Ovary (tissue), 9 donors: Measurements from ENCODE around the gene ILDR2. TPM values are rescaled to one million over a fixed set of nuclear protein-coding genes. Genes with fewer than 3 reads are reported as not detected.
A peak's percentile ranks its signal among the peaks of the same experiment; 100 is the strongest.

Experiments
- DNase-seq, 5 donors: peaks; one replicate each; pipeline ENCODE4 v3.0.0-alpha.2; 2019 to 2020
- H3K27ac ChIP-seq, 2 donors: fragments of 200-600 bp; one replicate each; pipeline versions ENCODE4 v1.5.1 to v1.8.0; 2019 to 2022
- H3K27me3 ChIP-seq: fragments of 200-600 bp; one replicate; pipeline ENCODE4 v1.8.0; 2022
- H3K36me3 ChIP-seq: fragments of 200-600 bp; sonication (generic); one replicate; pipeline ENCODE4 v1.5.1; 2019
- H3K4me1 ChIP-seq: one replicate; pipeline ENCODE4 v1.8.1; 2013; ENCODE audit warnings: mild to moderate bottlenecking, moderate library complexity; ENCODE audit not compliant: insufficient read depth
- H3K4me3 ChIP-seq: fragments of 200-600 bp; sonication (generic); one replicate; pipeline ENCODE4 v1.5.1; 2017
- H3K9me3 ChIP-seq, 2 donors: fragments of 200-600 bp in 1 of 2; sonication (generic) in 1 of 2; one replicate each; pipeline versions ENCODE4 v1.5.1 to v1.8.1; 2013 to 2019; ENCODE audit warnings: mild to moderate bottlenecking in 1 of 2, moderate library complexity in 1 of 2
- EP300 ChIP-seq: sonication (generic); formaldehyde crosslinking; IDR thresholded peaks from one replicate; pipeline ENCODE4 v1.6.1; 2017; ENCODE audit warnings: antibody characterized with exemption
- POLR2A ChIP-seq: fragments of 450-650 bp; IDR thresholded peaks from one replicate; pipeline ENCODE4 v1.6.1; 2017; ENCODE audit warnings: antibody characterized with exemption, mild to moderate bottlenecking, moderate library complexity
- WGBS, 3 donors: extraction: QIAGEN DNeasy Blood & Tissue Kit in 1 of 3; methylation state at CpG; one replicate each; pipeline versions ENCODE4 v1.1.5 to v1.1.7; 2013 to 2017; 5-methylcytosine and 5-hydroxymethylcytosine counted together
- intact Hi-C, 4 donors: fragments of 100-400 bp; cut with DNase I; formaldehyde crosslinking; loops; one replicate each; pipeline versions ENCODE4 v1.11.0 to v1.15.1; 2022 to 2023
- polyA plus RNA-seq, 2 donors: library from polyadenylated mRNA; stranded (reverse); fragments of 200-250 nt in 1 of 2; fragments of 350-450 nt in 1 of 2; fragmentation: Illumina TruSeq in 1 of 2; extraction: RNeasy Lipid Tissue Mini Kit (QIAGEN cat#74804) in 1 of 2; gene quantifications; one replicate each; pipeline ENCODE4 v1.2.3, GENCODE V29; 2013 to 2014
- total RNA-seq, 7 donors: library from RNA; depleted of rRNA in 2 of 7; stranded (reverse); fragments of >200 nt in 2 of 7; fragmentation: NEBNext Ultra II Directional in 3 of 7; extraction: Animal tissue kit (Norgen Biotek cat#: 25700) in 3 of 7; gene quantifications; one replicate each; pipeline versions ENCODE4 v1.1.0 to v1.2.4, GENCODE V29; 2016 to 2023
- TF ChIP-seq, protein P1 (sequence below), 3 donors: fragments of 450-650 bp in 2 of 3; fragments of 200-600 bp in 1 of 3; IDR thresholded peaks; one replicate each; pipeline versions ENCODE4 v1.5.1 to v1.8.0; 2016 to 2022; ENCODE audit warnings: antibody characterized with exemption in 3 of 3, mild to moderate bottlenecking in 1 of 3
- donor health status: DM: no; HTN: no; CAD: no; lungs with moderate emphysema.
- donor health status: DM: no; HTN: no; CAD: no.
- donor health status: Bipolar disorder and iron deficiency.
- donor health status: DM: yes; HTN: yes; CAD: no.
- donor health status: DM: no; HTN: no; CAD: no.
- donor health status: DM: yes; HTN: yes; CAD: no.

The ILDR2 gene
- total and polyA plus RNA-seq, 9 donors: 0.15 to 13.0 (median 0.45) TPM

DNA sequence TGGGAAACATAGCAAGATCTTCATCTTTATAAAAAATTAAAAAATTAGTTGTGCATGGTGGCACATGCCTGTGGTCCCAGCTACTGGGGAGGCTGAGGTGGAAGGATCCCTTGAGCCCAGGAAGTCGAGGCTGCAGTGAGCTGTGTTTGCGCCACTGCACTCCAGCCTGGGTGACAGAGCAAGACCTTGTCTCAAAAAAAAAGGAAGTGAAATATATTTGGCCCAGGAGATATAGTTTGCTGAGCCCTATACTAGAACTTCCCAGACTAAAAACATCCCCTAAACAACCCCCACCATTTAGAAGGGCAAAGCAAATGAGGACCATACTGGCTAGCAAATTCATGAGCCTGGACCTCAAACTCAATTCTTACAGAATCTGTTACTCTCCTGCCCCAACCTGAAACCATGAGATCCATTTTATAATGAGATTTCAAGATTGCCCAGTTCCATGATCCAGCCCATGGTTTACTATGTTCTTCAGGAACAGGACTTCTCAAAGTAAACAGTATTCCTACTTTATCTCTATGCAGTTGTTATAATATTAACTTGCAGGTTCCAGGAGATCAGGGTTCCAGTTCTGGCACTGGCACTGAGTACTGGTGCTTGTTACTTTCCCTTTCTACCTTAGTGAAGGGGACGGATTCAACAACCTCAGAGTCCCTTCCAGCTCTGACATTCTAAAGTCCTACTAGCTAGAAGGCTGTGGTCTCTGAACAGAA is 50.4 kb downstream of the ILDR2 start:
- Histone ChIP-seq H3K4me3 (no peak overlapping the region), H3K36me3 (no peaks in the 10 kb centered on the region), H3K27me3 (no peaks in the 10 kb centered on the region), H3K9me3 (no peaks in the 10 kb centered on the region), H3K27ac (no peak overlapping the region), H3K4me1 (peaks cover 2% of the 10 kb centered on the region)
- DNase-seq: no peak
- intact Hi-C loops: no loop called here
- TF ChIP-seq, protein P1, sequence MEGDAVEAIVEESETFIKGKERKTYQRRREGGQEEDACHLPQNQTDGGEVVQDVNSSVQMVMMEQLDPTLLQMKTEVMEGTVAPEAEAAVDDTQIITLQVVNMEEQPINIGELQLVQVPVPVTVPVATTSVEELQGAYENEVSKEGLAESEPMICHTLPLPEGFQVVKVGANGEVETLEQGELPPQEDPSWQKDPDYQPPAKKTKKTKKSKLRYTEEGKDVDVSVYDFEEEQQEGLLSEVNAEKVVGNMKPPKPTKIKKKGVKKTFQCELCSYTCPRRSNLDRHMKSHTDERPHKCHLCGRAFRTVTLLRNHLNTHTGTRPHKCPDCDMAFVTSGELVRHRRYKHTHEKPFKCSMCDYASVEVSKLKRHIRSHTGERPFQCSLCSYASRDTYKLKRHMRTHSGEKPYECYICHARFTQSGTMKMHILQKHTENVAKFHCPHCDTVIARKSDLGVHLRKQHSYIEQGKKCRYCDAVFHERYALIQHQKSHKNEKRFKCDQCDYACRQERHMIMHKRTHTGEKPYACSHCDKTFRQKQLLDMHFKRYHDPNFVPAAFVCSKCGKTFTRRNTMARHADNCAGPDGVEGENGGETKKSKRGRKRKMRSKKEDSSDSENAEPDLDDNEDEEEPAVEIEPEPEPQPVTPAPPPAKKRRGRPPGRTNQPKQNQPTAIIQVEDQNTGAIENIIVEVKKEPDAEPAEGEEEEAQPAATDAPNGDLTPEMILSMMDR (IDR thresholded peaks at IDR 0.05): no peak
- no peak for TF ChIP-seq POLR2A
- no peak for TF ChIP-seq EP300
- 55 to 65% (median 62%) methylated on average over 3 of the region's 3 CpGs for WGBS, 3 donors

DNA sequence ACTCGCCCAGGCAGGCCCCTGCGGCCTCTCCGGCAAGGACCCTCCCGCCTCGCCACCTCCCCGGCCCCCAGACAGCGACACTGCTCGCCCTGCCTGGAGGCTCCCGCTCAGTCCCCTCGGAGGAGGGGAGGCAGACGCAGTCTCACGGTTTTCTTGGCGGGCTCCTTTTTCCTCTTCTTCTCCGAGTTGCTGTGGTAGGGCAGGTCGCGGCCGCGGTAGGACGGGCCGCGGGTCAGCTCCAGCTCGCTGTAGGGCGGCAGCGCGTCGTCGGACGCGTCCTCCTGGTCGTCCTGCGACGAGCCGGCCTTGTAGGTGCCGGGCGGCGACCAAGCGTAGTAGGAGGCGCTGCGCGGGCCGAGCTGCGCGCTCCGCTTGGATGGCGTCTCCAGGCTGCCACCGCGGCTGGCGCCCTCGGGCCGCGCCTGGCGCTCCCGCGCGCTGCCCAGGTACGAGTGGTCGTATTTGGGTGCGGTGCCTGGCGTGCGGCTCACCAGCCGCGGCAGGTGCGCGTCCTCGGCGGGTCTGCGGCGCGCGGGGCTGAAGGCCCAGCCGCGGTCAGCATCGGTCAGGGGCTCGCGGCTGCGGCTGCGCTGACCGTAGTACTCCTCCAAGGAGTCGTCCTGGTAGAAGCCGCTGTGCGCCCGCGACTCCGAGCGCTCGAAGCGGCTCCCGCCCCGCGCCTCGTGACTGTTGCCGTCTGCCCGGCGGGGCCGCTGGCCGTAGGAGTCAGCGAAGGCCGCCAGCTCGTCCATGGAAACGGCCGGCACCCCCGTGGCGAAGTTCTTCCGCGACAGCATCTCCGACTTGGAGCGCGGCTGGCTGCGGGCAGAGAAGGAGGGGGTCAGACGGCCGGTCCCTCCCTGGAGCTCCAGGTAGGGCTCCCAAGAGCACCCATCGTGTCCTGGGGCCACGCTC is 54.5 kb downstream of the ILDR2 start:
- TF ChIP-seq, protein P1 (IDR thresholded peaks at IDR 0.05): no peak
- TF ChIP-seq POLR2A: no peak
- TF ChIP-seq EP300: no peak
- H3K27ac ChIP-seq: no peak overlapping the region
- WGBS, 3 donors: 3 to 21% (median 6%) methylated on average over 77 to 113 of the region's 113 CpGs

DNA sequence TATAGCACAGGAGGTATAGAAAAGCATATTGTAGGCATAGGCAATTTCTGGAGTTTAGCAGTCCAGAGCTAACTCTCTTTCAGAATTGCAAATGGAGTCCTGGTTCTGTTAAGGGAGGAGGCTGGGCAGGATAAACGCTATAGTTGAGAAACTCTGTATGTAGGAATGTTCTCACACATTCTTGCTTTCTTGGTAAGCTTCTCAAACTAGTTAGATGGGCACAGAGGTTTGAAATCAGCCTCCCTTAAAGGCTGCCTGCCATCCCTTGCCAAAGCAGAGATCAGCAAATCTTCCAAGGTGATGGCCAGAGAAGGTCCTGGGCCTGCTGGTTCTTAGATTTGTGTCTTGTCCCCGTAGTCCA is 56.4 kb downstream of the ILDR2 start:
- TF ChIP-seq EP300 (no peak), POLR2A (no peak)
- TF ChIP-seq, protein P1 (IDR thresholded peaks at IDR 0.05): no peak
- intact Hi-C loops: no loop called here
- Histone ChIP-seq H3K4me3 (no peak overlapping the region), H3K27ac (no peak overlapping the region), H3K9me3 (no peaks in the 10 kb centered on the region), H3K36me3 (no peaks in the 10 kb centered on the region), H3K4me1 (peaks cover 2% of the 10 kb centered on the region), H3K27me3 (no peaks in the 10 kb centered on the region)
- 79 to 88% (median 83%) methylated on average over 2 of the region's 2 CpGs for WGBS, 3 donors
- no peak for DNase-seq

More for the DNA sequence above, 54.5 kb downstream of the ILDR2 start:
- H3K36me3 ChIP-seq: no peaks in the 10 kb centered on the region
- no peak for DNase-seq
- H3K9me3 ChIP-seq: no peaks in the 10 kb centered on the region
- peak overlapping the region; percentile 14 for H3K4me3 ChIP-seq
- H3K4me1 ChIP-seq: peaks cover 2% of the 10 kb centered on the region
- intact Hi-C loops: no loop called here
- H3K27me3 ChIP-seq: no peaks in the 10 kb centered on the region

DNA sequence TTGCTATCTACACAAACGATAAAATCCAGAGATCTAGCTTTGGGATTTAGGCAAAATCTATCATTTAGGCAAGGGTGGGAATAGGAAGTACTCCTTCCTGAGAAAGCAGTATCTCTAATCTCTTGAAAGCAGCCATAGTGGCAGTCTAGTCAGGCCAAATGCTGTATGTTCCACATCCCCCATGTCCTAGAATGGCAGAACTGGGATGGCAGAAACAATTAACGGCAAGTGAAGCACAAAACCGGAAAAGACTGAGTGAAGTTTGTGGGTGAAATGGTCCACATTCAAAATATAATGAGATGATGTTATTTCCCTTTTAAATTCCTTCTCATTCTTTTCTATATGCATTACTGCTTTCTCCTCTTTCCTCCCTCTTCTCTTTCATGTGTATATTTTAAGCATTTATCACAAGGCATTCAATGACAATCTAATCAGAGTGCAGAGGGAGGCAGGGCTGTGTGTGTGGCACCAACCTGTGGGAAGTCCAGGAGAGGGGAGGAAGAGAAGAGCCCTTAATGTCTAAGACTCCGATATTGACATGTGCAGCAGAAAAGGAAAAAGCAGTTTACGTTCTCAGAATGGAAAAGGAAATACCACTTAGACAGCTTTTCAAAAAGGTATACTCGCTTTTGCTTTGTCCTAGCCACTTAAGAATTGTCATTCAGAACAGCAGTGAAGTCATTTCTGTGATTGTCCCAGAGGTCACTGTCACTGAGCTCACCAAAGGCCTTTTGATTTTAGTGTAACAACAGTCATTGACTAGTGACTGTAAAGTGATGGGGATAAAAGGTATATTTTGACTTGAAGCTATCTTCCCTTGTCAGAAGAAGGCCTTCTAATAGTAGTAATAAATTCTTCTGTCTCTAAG is 57.0 kb downstream of the ILDR2 start:
- H3K9me3 ChIP-seq: no peaks in the 10 kb centered on the region
- H3K27me3 ChIP-seq: no peaks in the 10 kb centered on the region
- no peak overlapping the region for H3K27ac ChIP-seq
- intact Hi-C loops: no loop called here
- no peak overlapping the region for H3K4me3 ChIP-seq
- peaks cover 2% of the 10 kb centered on the region for H3K4me1 ChIP-seq
- no peak for TF ChIP-seq EP300
- TF ChIP-seq POLR2A: no peak
- TF ChIP-seq, protein P1 (IDR thresholded peaks at IDR 0.05): no peak
- H3K36me3 ChIP-seq: no peaks in the 10 kb centered on the region
- WGBS, 3 donors: 82 to 86% (median 84%) methylated on average over 6 of the region's 6 CpGs
- no peak for DNase-seq
